ENCODE results near the gene MAP3K5. TPM values are rescaled to one million over a fixed set of nuclear protein-coding genes. Genes with fewer than 3 reads are reported as not detected.

The MAP3K5 gene
- total and polyA plus RNA-seq, 2 of the 8 experiments (the other 6 are each of a cell fraction or from before 2014, with no cell fraction given) = 0.63 to 2.6 TPM

DNA sequence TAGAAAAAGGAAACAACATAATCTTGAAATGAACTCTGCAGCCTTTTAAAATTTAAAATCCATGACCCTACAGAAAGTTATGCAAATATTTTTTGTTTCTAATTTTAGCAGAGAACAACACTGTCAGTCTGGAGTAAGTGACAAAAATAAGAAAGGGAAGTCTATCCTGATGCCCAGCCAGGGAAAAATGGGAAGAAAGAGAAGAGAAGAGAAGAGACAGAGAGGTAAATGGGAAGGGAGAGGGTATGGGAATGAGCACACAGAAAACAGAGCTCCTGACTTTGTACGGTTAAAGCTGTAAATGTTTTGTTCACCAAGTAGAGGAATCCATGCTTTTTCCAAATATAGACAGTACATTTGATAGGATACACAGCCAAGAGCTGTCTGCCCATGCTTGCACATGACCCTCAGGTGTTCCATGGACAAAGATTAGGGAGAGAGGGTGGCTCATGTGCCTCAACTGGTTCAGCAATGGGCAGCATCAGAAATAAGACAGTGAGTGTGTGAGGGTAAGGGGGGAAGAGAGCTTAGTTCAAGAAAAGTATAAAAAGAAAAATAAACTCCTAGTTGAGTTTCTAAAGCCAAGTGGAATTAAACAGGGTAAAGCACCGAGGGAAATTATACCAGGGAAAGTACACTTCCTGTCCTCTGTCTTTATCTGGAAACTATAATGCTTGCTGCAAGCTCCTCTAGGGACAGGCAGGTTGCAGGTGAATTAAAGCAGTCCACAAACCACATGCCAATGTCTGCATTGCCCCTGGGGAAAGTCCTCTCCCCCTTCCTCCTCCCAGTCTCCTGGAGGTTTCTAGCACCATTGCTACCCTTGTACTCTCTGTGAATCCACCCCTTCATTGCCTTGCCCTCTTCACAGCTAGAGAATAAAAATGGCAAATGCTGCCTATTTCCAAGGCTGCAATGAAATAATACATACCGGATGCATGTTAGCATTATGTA lies 30.0 kb downstream of the MAP3K5 start:
- H3K23ac ChIP-seq (ENCODE audit: insufficient read length) = no peak overlapping the region
- H3K4me3 ChIP-seq (ENCODE audit: extremely low read depth in 1 of 4, insufficient read depth in 2 of 4, low read depth in 3 of 4, low read length in 4 of 4) = no peak overlapping the region
- no peak overlapping the region for H3K4ac ChIP-seq (replicated peaks; ENCODE audit: insufficient read length, low read depth, low read length)
- ChIA-PET POLR2A (ENCODE audit: partially characterized antibody) (no interaction called here), CTCF (ENCODE audit: partially characterized antibody) (interaction anchor here (1.2 to 2.0 kb wide), 4 partner anchors 11 to 118 kb away, joined by 3 to 7 read pairs (median 5); partner anchors contain the start of gene MAP3K5)
- DNase-seq (ENCODE audit: low read depth in 1 of 2, low spot score in 2 of 2) (no peak), FAIRE-seq (no peak)
- no peaks in the 10 kb centered on the region for H3K27me3 ChIP-seq (replicated peaks in 1 of 4; ENCODE audit: control insufficient read depth in 3 of 4, extremely low read depth in 1 of 4, insufficient read depth in 3 of 4, low read length in 3 of 4)
- H2BK12ac ChIP-seq (ENCODE audit: low read depth, low read length) = no peak overlapping the region
- no peaks in the 10 kb centered on the region for H3K79me2 ChIP-seq (ENCODE audit: control insufficient read depth in 1 of 2, insufficient read depth in 2 of 2, low read length in 2 of 2)
- H2BK120ac ChIP-seq (replicated peaks; ENCODE audit: low read depth, low read length) = no peak overlapping the region
- no peak overlapping the region for H4K8ac ChIP-seq (ENCODE audit: extremely low read depth, insufficient read depth, low read length)
- no peaks in the 10 kb centered on the region for H3K79me1 ChIP-seq (ENCODE audit: low read depth, low read length)
- H2BK20ac ChIP-seq (ENCODE audit: low read length) = no peak overlapping the region
- no peak overlapping the region for H3K14ac ChIP-seq (ENCODE audit: insufficient read length)
- no peak overlapping the region for H4K91ac ChIP-seq (replicated peaks; ENCODE audit: insufficient read length, low read length)
- no peaks in the 10 kb centered on the region for H3K4me1 ChIP-seq (replicated peaks in 1 of 4; ENCODE audit: control insufficient read depth in 3 of 4, insufficient read depth in 4 of 4, low read length in 3 of 4)
- H3K18ac ChIP-seq (ENCODE audit: extremely low read depth, low read length) = no peak overlapping the region
- no peak overlapping the region for H3K56ac ChIP-seq (replicated peaks; ENCODE audit: insufficient read length, low read depth, low read length)
- H3K4me2 ChIP-seq (ENCODE audit: insufficient read depth in 1 of 2, low read depth in 2 of 2, low read length in 2 of 2) = no peak overlapping the region
- 94% methylated on average over 3 of the region's 3 CpGs; no CpG with 5 or more reads in 1 of the 2 experiments for WGBS, 2 experiments (ENCODE audit: extremely low coverage in 1 of 2, insufficient coverage in 1 of 2, insufficient read length in 1 of 2, insufficient replicate concordance in 2 of 2, low coverage in 1 of 2, low lambda C conversion rate in 2 of 2, missing lambda C conversion rate in 1 of 2)
- H2BK5ac ChIP-seq (ENCODE audit: low read depth, low read length) = no peak overlapping the region
- no peak overlapping the region for H3K27ac ChIP-seq (ENCODE audit: low read depth, low read length)
- H3K23me2 ChIP-seq (ENCODE audit: low read depth, low read length) = no peaks in the 10 kb centered on the region
- no peaks in the 10 kb centered on the region for H4K20me1 ChIP-seq (replicated peaks in 1 of 2; ENCODE audit: control insufficient read depth in 1 of 2, insufficient read depth in 2 of 2, low read length in 2 of 2)
- no peak overlapping the region for H2AFZ ChIP-seq (ENCODE audit: low read length)
- no peak overlapping the region for H2AK5ac ChIP-seq (ENCODE audit: low read depth, low read length)
- no peak overlapping the region for H2BK15ac ChIP-seq (ENCODE audit: low read length)
- H4K5ac ChIP-seq (ENCODE audit: insufficient read length, low read depth, low read length) = no peak overlapping the region
- H3K9ac ChIP-seq (replicated peaks in 1 of 4; ENCODE audit: extremely low read depth in 1 of 4, low read depth in 3 of 4, low read length in 3 of 4) = no peak overlapping the region
- no peaks in the 10 kb centered on the region for H3K36me3 ChIP-seq (ENCODE audit: control insufficient read depth in 2 of 4, insufficient read depth in 4 of 4, low read length in 3 of 4)
- H3K9me3 ChIP-seq (ENCODE audit: insufficient read depth in 2 of 2, low read depth in 1 of 2, low read length in 1 of 2) = no peaks in the 10 kb centered on the region
- no peak for TF ChIP-seq KDM1A (IDR thresholded peaks at IDR 0.05; ENCODE audit: borderline replicate concordance, low read length)
- TF ChIP-seq CREB1 (IDR thresholded peaks at IDR 0.05) = no peak
- TF ChIP-seq GTF2F1 (IDR thresholded peaks at IDR 0.05; ENCODE audit: borderline replicate concordance, low read depth, low read length) = no peak
- TF ChIP-seq, protein P1, sequence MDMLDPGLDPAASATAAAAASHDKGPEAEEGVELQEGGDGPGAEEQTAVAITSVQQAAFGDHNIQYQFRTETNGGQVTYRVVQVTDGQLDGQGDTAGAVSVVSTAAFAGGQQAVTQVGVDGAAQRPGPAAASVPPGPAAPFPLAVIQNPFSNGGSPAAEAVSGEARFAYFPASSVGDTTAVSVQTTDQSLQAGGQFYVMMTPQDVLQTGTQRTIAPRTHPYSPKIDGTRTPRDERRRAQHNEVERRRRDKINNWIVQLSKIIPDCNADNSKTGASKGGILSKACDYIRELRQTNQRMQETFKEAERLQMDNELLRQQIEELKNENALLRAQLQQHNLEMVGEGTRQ (IDR thresholded peaks at IDR 0.05; ENCODE audit: low read length) = no peak
- no peak for TF ChIP-seq CHD2 (IDR thresholded peaks at IDR 0.05; ENCODE audit: low read length)
- no peak for TF ChIP-seq CBX5 (IDR thresholded peaks at IDR 0.05; ENCODE audit: low read depth, low read length)
- TF ChIP-seq RFX5 (IDR thresholded peaks at IDR 0.05; ENCODE audit: borderline replicate concordance, low read depth, low read length) = no peak
- no peak for TF ChIP-seq POLR2AphosphoS5 (IDR thresholded peaks at IDR 0.05; ENCODE audit: low read depth, low read length)
- TF ChIP-seq ATF3 (IDR thresholded peaks at IDR 0.05; ENCODE audit: insufficient read depth, low read depth, low read length) = no peak

Data from H1 (cell line).